AG04449 (cell line): ENCODE results near the gene LOXL1.

Experiments
- CTCF ChIA-PET: fragments of 350-600 bp; formaldehyde crosslinking; extraction: SDS; loops from one replicate; lab custom pipeline; 2021; ENCODE audit warnings: antibody characterized with exemption; lab: Yijun Ruan, JAX
- POLR2A ChIA-PET: fragments of 400-600, 350-600 bp; formaldehyde crosslinking; extraction: SDS; loops from one replicate; lab custom pipeline; 2020; ENCODE audit warnings: antibody characterized with exemption, inconsistent platforms; lab: Yijun Ruan, JAX
- DNase-seq: peaks from one replicate; pipeline ENCODE4 v3.0.0-alpha.2; 2010; ENCODE audit warnings: low read depth, low spot score
- H3K4me3 ChIP-seq: 2 replicates; pipeline ENCODE4 v1.5.1; 2011; ENCODE audit warnings: low read depth, mild to moderate bottlenecking, control low read depth, low read length
- TF ChIP-seq, protein P1 (sequence below): IDR thresholded peaks from one replicate; pipeline ENCODE4 v1.5.1; 2011; ENCODE audit warnings: mild to moderate bottlenecking, moderate library complexity, low read length, control low read depth, inconsistent platforms; ENCODE audit not compliant: insufficient read depth; ENCODE audit errors: missing control alignments

The LOXL1 gene

DNA sequence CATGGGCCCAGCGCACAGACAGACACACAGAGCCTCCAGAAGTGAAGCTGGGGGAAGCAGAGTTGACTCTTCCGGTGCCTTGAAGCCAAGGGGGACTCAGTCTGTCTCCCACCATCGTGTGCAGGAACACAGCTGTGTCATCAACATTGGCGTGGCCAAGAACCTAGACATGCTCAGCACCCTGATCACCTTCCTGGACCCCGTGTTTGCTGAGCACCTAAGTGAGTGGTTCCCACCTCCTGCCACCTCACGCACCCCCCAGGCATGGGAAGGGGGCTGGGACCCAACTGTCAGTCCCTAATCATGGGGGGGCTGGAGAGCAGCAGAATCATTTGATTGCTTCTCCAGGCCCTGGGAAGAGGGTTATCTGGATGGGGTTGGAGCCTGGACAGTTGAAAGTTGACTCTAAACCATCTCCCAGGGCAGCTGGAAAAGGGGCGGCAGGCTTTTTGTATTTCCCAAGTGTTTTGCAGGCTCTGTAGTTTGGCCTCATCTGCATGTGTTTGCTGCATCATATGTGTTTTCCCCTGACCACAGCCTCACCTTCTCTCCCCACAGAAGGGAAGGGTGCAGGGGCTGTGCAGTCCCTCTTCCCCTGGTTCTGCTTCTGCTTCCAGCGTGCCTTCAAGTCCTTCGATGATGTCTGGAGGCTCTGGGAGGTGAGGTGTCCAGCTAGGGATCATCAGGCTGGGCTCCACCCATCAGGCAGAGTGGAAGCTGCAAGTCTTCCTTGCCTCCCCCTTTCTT lies 40.1 kb upstream of the LOXL1 start:
- H3K4me3 ChIP-seq = no peak overlapping the region
- CTCF ChIA-PET = interaction anchor here (1.1 to 2.8 kb wide), 5 partner anchors 11 to 21 kb away, joined by 3 to 16 read pairs (median 7); partner anchors contain the start of gene TBC1D21
- no peak for DNase-seq
- TF ChIP-seq, protein P1, sequence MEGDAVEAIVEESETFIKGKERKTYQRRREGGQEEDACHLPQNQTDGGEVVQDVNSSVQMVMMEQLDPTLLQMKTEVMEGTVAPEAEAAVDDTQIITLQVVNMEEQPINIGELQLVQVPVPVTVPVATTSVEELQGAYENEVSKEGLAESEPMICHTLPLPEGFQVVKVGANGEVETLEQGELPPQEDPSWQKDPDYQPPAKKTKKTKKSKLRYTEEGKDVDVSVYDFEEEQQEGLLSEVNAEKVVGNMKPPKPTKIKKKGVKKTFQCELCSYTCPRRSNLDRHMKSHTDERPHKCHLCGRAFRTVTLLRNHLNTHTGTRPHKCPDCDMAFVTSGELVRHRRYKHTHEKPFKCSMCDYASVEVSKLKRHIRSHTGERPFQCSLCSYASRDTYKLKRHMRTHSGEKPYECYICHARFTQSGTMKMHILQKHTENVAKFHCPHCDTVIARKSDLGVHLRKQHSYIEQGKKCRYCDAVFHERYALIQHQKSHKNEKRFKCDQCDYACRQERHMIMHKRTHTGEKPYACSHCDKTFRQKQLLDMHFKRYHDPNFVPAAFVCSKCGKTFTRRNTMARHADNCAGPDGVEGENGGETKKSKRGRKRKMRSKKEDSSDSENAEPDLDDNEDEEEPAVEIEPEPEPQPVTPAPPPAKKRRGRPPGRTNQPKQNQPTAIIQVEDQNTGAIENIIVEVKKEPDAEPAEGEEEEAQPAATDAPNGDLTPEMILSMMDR = no peak
- POLR2A ChIA-PET = no interaction called here

DNA sequence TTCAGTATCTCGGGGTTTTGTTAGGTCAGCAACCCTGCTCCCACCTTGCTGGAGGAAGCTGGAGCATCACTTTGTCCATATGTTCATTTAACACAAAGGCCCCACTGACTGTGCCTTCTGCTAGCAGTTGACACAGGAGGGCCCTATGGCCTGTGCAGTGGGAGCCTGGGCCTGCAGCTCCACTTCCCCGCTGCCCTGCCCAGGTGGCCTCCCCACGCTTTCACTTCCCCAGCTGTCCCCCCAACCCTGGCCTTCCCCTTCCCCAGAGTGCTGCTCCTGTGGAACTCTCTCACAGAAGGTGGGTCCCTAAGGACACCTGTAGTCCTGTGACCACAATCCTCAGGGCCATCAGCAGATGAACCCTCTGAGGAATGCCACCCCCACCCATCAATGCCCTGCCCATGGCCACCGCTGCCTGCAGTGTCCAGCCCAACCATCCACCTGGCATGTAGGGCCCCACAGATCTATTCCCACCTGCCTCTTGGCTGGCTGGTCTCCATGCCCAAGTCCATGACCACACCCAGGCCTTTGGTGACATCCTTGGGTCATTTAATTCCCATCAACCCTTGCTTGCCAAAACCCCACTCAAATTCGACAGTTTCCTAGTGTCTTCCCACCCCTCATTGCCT lies 39.4 kb upstream of the LOXL1 start:
- ChIA-PET POLR2A (no interaction called here), CTCF (interaction anchor here (1.1 to 4.3 kb wide), 5 partner anchors 10 to 21 kb away, joined by 3 to 31 read pairs (median 11); partner anchors contain the start of gene TBC1D21)
- no peak for DNase-seq
- H3K4me3 ChIP-seq = no peak overlapping the region
- TF ChIP-seq, protein P1 = no peak

DNA sequence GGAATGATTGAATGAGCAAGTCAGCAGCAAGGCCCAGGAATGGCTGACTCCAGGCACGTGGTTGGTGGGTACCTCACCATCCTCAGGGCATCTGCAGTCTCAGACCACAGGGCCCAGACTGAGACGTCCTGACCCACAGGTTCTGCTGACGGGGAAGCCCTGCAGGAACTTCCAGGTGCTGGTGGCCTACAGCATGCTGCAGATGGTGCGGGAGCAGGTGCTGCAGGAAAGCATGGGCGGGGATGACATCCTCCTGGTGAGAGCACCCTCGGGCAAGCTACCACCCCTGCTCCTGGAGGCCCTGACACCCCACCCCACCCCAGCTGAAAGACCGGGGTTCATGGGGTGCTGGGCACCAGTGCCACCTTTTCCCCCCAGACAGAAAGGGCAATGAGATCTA lies 38.8 kb upstream of the LOXL1 start:
- TF ChIP-seq, protein P1 = no peak
- ChIA-PET POLR2A (no interaction called here), CTCF (interaction anchor here (0.7 to 24.7 kb wide), 5 partner anchors 10 to 29 kb away, joined by 3 to 533 read pairs (median 16); partner anchors contain the start of genes LOXL1 and TBC1D21)
- no peak overlapping the region for H3K4me3 ChIP-seq
- DNase-seq = no peak

DNA sequence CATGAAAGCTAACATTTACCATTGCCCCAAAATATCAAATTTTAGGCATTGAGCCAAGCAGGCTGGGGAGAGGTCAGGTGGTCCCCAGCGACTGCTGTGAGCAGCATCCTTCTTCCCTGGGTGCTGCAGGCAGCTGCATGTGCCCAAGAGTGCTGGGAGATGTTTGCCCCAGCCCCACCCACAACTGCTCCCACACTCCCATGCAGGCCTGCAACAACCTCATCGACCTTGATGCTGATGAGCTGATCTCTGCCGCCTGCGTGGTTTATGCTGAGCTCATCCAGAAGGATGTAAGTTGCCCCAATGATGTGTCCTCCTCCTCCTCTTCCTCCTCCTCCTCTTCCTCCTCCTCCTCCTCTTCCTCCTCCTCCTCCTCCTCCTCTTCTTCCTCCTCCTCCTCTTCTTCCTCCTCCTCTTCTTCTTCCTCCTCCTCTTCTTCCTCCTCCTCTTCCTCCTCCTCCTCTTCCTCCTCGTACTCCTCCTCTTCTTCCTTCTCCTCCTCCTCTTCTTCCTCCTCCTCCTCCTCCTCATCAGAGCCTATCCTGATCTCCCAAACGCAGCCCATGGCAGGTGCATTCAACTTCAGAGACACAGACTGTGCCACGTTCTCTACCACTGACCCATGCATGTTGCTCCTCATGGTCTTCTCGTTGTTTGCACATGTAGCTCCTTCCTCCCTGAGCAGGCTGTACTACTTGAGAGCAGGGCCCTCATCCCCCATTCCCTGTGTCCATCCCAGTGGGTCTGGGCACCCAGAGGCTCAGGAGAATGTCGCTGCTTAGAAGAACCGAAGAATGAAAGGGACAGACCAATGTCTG lies 37.8 kb upstream of the LOXL1 start:
- no peak overlapping the region for H3K4me3 ChIP-seq
- ChIA-PET POLR2A (interaction anchor here (0.6 kb wide), 1 partner anchor 10 kb away, joined by 3 read pairs; no protein-coding TSS in a partner anchor), CTCF (interaction anchor here (0.7 to 24.7 kb wide), 6 partner anchors 9 to 184 kb away, joined by 3 to 533 read pairs (median 14); partner anchors contain the start of genes LOXL1 and TBC1D21)
- DNase-seq = no peak
- TF ChIP-seq, protein P1 = no peak

DNA sequence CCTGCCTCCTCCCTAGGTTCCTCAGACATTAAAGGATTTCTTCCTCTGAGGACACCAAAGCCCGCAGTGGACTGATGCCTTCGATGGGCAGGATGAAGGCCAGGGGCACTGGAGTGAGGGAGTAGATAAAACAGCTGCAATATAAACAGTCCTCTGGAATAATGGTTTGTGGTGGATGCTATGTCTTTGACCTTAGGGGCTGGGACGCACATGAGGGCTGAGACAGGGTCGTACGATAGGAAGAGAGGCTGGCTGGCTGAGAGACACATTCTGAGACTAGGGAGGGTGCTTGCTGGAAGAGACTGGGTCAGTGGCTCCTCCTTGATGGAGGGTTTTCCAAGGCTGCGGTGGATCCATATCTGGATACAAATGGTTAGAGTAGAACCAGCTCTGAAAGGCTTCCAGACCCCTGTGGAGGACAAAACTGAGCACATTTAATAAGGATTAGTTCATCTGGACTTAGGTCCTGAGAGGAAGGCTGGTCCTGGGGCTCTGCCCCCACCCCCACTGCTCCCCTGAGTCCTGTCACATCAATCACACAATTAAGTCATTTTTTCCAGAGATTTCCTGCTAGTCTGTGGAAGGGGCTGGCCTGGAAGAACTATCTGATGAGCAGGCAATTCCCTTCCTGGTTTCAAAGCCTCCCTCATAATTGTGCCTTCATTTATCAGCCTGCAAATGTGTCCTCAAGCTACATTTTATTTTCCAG lies 37.1 kb upstream of the LOXL1 start:
- CTCF ChIA-PET = interaction anchor here (1.3 to 24.7 kb wide), 5 partner anchors 15 to 185 kb away, joined by 3 to 533 read pairs (median 11); partner anchors contain the start of genes LOXL1 and TBC1D21
- TF ChIP-seq, protein P1 = no peak
- no peak overlapping the region for H3K4me3 ChIP-seq
- no peak for DNase-seq
- POLR2A ChIA-PET = no interaction called here
